Measurements from ENCODE around the gene ARHGAP15. TPM values are rescaled to one million over a fixed set of nuclear protein-coding genes. Genes with fewer than 3 reads are reported as not detected.

The ARHGAP15 gene
- polyA plus RNA-seq, 1 experiment = not detected

GRCh38 chr2:143467011-143467410 lies 337.8 kb downstream of the ARHGAP15 start:
- no peak overlapping the region for H3K4me3 ChIP-seq (ENCODE audit: low read depth, low read length)
- no peaks in the 10 kb centered on the region for H3K36me3 ChIP-seq (ENCODE audit: control insufficient read depth, insufficient read depth, low read length)
- DNase-seq (ENCODE audit: low read depth) = no peak
- ChIA-PET POLR2A (no interaction called here), CTCF (interaction anchor here (0.7 kb wide), 1 partner anchor 34 kb away, joined by 3 read pairs; no protein-coding TSS in a partner anchor)
- H3K27me3 ChIP-seq (ENCODE audit: control insufficient read depth, insufficient read depth, low read length) = no peaks in the 10 kb centered on the region
- no peak for TF ChIP-seq CTCF (IDR thresholded peaks at IDR 0.05; ENCODE audit: insufficient read depth, low read depth, low read length)

GRCh38 chr2:143468341-143468888 lies 339.2 kb downstream of the ARHGAP15 start:
- no peak for TF ChIP-seq CTCF (IDR thresholded peaks at IDR 0.05; ENCODE audit: insufficient read depth, low read depth, low read length)
- CTCF ChIA-PET = interaction anchor here (0.7 kb wide), 2 partner anchors 597 to 936 kb away, joined by 3 to 4 read pairs; no protein-coding TSS in a partner anchor
- POLR2A ChIA-PET = no interaction called here
- Histone ChIP-seq H3K4me3 (ENCODE audit: low read depth, low read length) (no peak overlapping the region), H3K27me3 (ENCODE audit: control insufficient read depth, insufficient read depth, low read length) (no peaks in the 10 kb centered on the region), H3K36me3 (ENCODE audit: control insufficient read depth, insufficient read depth, low read length) (no peaks in the 10 kb centered on the region)
- DNase-seq (ENCODE audit: low read depth) = no peak

- DNase-seq (ENCODE audit: low read depth) = no peak
- Histone ChIP-seq H3K4me3 (ENCODE audit: low read depth, low read length) (no peak overlapping the region), H3K36me3 (ENCODE audit: control insufficient read depth, insufficient read depth, low read length) (no peaks in the 10 kb centered on the region), H3K27me3 (ENCODE audit: control insufficient read depth, insufficient read depth, low read length) (no peaks in the 10 kb centered on the region)
- ChIA-PET POLR2A (no interaction called here), CTCF (no interaction called here)
- TF ChIP-seq CTCF (IDR thresholded peaks at IDR 0.05; ENCODE audit: insufficient read depth, low read depth, low read length) = no peak
Observed at GRCh38 chr2:143469323-143469722, 340.1 kb downstream of the ARHGAP15 start.

GRCh38 chr2:143471550-143471949 lies 342.3 kb downstream of the ARHGAP15 start:
- ChIA-PET POLR2A (no interaction called here), CTCF (no interaction called here)
- Histone ChIP-seq H3K36me3 (ENCODE audit: control insufficient read depth, insufficient read depth, low read length) (no peaks in the 10 kb centered on the region), H3K27me3 (ENCODE audit: control insufficient read depth, insufficient read depth, low read length) (no peaks in the 10 kb centered on the region), H3K4me3 (ENCODE audit: low read depth, low read length) (no peak overlapping the region)
- no peak for DNase-seq (ENCODE audit: low read depth)
- TF ChIP-seq CTCF (IDR thresholded peaks at IDR 0.05; ENCODE audit: insufficient read depth, low read depth, low read length) = no peak

GRCh38 chr2:143473216-143473615 lies 344.0 kb downstream of the ARHGAP15 start:
- ChIA-PET CTCF (no interaction called here), POLR2A (no interaction called here)
- TF ChIP-seq CTCF (IDR thresholded peaks at IDR 0.05; ENCODE audit: insufficient read depth, low read depth, low read length) = no peak
- DNase-seq (ENCODE audit: low read depth) = peak; percentile 19
- no peak overlapping the region for H3K4me3 ChIP-seq (ENCODE audit: low read depth, low read length)
- H3K36me3 ChIP-seq (ENCODE audit: control insufficient read depth, insufficient read depth, low read length) = no peaks in the 10 kb centered on the region
- H3K27me3 ChIP-seq (ENCODE audit: control insufficient read depth, insufficient read depth, low read length) = no peaks in the 10 kb centered on the region
